ENCODE data around the gene BRWD1. TPM values are rescaled to one million over a fixed set of nuclear protein-coding genes. Genes with fewer than 3 reads are reported as not detected.
"Not testable (repeated sequence)": the region's sequence is repeated elsewhere in the genome, so short reads cannot be mapped to it uniquely, and the experiment has no call there.

BRWD1 gene
- total RNA-seq, 1 experiment from 2014 or later, result 28.8 TPM

GRCh38 chr21:39161064-39161463 lies 152.4 kb downstream of the BRWD1 start:
- H3K36me3 Mint-ChIP-seq (ENCODE audit: insufficient read depth, unreplicated experiment), result no peaks in the 10 kb centered on the region
- TF ChIP-seq CTCF (IDR thresholded peaks at IDR 0.05; ENCODE audit: unreplicated experiment), result no peak
- intact Hi-C loops (cut with micrococcal nuclease; ENCODE audit: unreplicated experiment), result no loop called here
- H3K9me3 Mint-ChIP-seq (ENCODE audit: low read depth, unreplicated experiment), result peaks cover 3% of the 10 kb centered on the region
- no peak overlapping the region for H3K4me3 Mint-ChIP-seq (ENCODE audit: low read depth, unreplicated experiment)
- no peak overlapping the region for H3K27ac Mint-ChIP-seq (ENCODE audit: unreplicated experiment)
- no peak for DNase-seq
- no peaks in the 10 kb centered on the region for H3K27me3 Mint-ChIP-seq (ENCODE audit: unreplicated experiment)
- BruUV-seq (replicated peaks), result no TSS peak
- CTCF ChIA-PET, result no interaction called here
- no peaks in the 10 kb centered on the region for H3K4me1 Mint-ChIP-seq (ENCODE audit: low read depth, unreplicated experiment)

GRCh38 chr21:39159342-39160063 lies 153.9 kb downstream of the BRWD1 start:
- H3K4me3 Mint-ChIP-seq (ENCODE audit: low read depth, unreplicated experiment), result no peak overlapping the region
- CTCF ChIA-PET, result no interaction called here
- H3K36me3 Mint-ChIP-seq (ENCODE audit: insufficient read depth, unreplicated experiment), result no peaks in the 10 kb centered on the region
- H3K27me3 Mint-ChIP-seq (ENCODE audit: unreplicated experiment), result no peaks in the 10 kb centered on the region
- BruUV-seq (replicated peaks), result no TSS peak
- DNase-seq, result no peak
- no peak for TF ChIP-seq CTCF (IDR thresholded peaks at IDR 0.05; ENCODE audit: unreplicated experiment)
- intact Hi-C loops (cut with micrococcal nuclease; ENCODE audit: unreplicated experiment), result no loop called here
- peaks cover 3% of the 10 kb centered on the region for H3K9me3 Mint-ChIP-seq (ENCODE audit: low read depth, unreplicated experiment)
- no peaks in the 10 kb centered on the region for H3K4me1 Mint-ChIP-seq (ENCODE audit: low read depth, unreplicated experiment)
- H3K27ac Mint-ChIP-seq (ENCODE audit: unreplicated experiment), result no peak overlapping the region

- H3K36me3 Mint-ChIP-seq (ENCODE audit: insufficient read depth, unreplicated experiment); DNase-seq; H3K9me3 Mint-ChIP-seq (ENCODE audit: low read depth, unreplicated experiment); CTCF ChIA-PET; H3K4me3 Mint-ChIP-seq (ENCODE audit: low read depth, unreplicated experiment); H3K4me1 Mint-ChIP-seq (ENCODE audit: low read depth, unreplicated experiment); H3K27me3 Mint-ChIP-seq (ENCODE audit: unreplicated experiment); BruUV-seq (replicated peaks); intact Hi-C loops (cut with micrococcal nuclease; ENCODE audit: unreplicated experiment); H3K27ac Mint-ChIP-seq (ENCODE audit: unreplicated experiment): not testable (repeated sequence)
Observed at GRCh38 chr21:39157241-39157640, 156.2 kb downstream of the BRWD1 start.

- CTCF ChIA-PET, result no interaction called here
- no peaks in the 10 kb centered on the region for H3K27me3 Mint-ChIP-seq (ENCODE audit: unreplicated experiment)
- no peak for TF ChIP-seq CTCF (IDR thresholded peaks at IDR 0.05; ENCODE audit: unreplicated experiment)
- no peaks in the 10 kb centered on the region for H3K9me3 Mint-ChIP-seq (ENCODE audit: low read depth, unreplicated experiment)
- BruUV-seq (replicated peaks), result no TSS peak
- no peaks in the 10 kb centered on the region for H3K36me3 Mint-ChIP-seq (ENCODE audit: insufficient read depth, unreplicated experiment)
- intact Hi-C loops (cut with micrococcal nuclease; ENCODE audit: unreplicated experiment), result no loop called here
- no peak overlapping the region for H3K27ac Mint-ChIP-seq (ENCODE audit: unreplicated experiment)
- H3K4me1 Mint-ChIP-seq (ENCODE audit: low read depth, unreplicated experiment), result no peaks in the 10 kb centered on the region
- H3K4me3 Mint-ChIP-seq (ENCODE audit: low read depth, unreplicated experiment), result no peak overlapping the region
- DNase-seq, result no peak
Observed at GRCh38 chr21:39156024-39156423, 157.4 kb downstream of the BRWD1 start.

GRCh38 chr21:39155578-39155977 lies 157.9 kb downstream of the BRWD1 start:
- BruUV-seq (replicated peaks), result no TSS peak
- no peak for DNase-seq
- Mint-ChIP-seq H3K27me3 (ENCODE audit: unreplicated experiment) (no peaks in the 10 kb centered on the region), H3K27ac (ENCODE audit: unreplicated experiment) (no peak overlapping the region), H3K4me3 (ENCODE audit: low read depth, unreplicated experiment) (no peak overlapping the region), H3K36me3 (ENCODE audit: insufficient read depth, unreplicated experiment) (no peaks in the 10 kb centered on the region), H3K9me3 (ENCODE audit: low read depth, unreplicated experiment) (no peaks in the 10 kb centered on the region), H3K4me1 (ENCODE audit: low read depth, unreplicated experiment) (no peaks in the 10 kb centered on the region)
- TF ChIP-seq CTCF (IDR thresholded peaks at IDR 0.05; ENCODE audit: unreplicated experiment), result no peak
- intact Hi-C loops (cut with micrococcal nuclease; ENCODE audit: unreplicated experiment), result no loop called here
- CTCF ChIA-PET, result no interaction called here

Data from Calu3 (cell line).